Esophagus squamous epithelium (tissue), 5 donors: Measurements from ENCODE around the gene BOD1. TPM values are rescaled to one million over a fixed set of nuclear protein-coding genes. Genes with fewer than 3 reads are reported as not detected.

Experiments used
- DNase-seq: peaks from one replicate; lab custom pipeline; 2025; lab: John Stamatoyannopoulos, UW
- H3K27ac ChIP-seq, 4 donors: fragments of 200-600 bp; sonication (generic); one replicate each; pipeline ENCODE4 v1.5.1; 2016 to 2019; ENCODE audit warnings: mild to moderate bottlenecking in 1 of 4
- H3K27me3 ChIP-seq, 4 donors: fragments of 200-600 bp; sonication (generic); 1 replicate in 3 of 4; 2 replicates in 1 of 4; pipeline versions ENCODE4 v1.5.1 to v1.6.0; 2017 to 2021; ENCODE audit warnings: antibody characterized with exemption in 1 of 4
- H3K36me3 ChIP-seq, 3 donors: fragments of 200-600 bp; sonication (generic); one replicate each; pipeline ENCODE4 v1.5.1; 2016 to 2019
- H3K4me1 ChIP-seq, 3 donors: fragments of 200-600 bp; sonication (generic); one replicate each; pipeline ENCODE4 v1.5.1; 2017 to 2019
- H3K4me3 ChIP-seq, 4 donors: fragments of 200-600 bp; sonication (generic); 1 replicate in 3 of 4; 2 replicates in 1 of 4; pipeline ENCODE4 v1.5.1; 2016 to 2019; ENCODE audit warnings: mild to moderate bottlenecking in 2 of 4, moderate library complexity in 1 of 4
- H3K9me3 ChIP-seq, 3 donors: fragments of 200-600 bp; sonication (generic); one replicate each; pipeline ENCODE4 v1.5.1; 2016 to 2019
- POLR2A ChIP-seq, 4 donors: fragments of 450-650 bp; IDR thresholded peaks; one replicate each; pipeline ENCODE4 v1.6.1; 2017; ENCODE audit warnings: antibody characterized with exemption in 4 of 4, mild to moderate bottlenecking in 4 of 4, moderate library complexity in 3 of 4
- WGBS, 2 donors: methylation state at CpG; one replicate each; pipeline ENCODE4 v1.1.5; 2018; 5-methylcytosine and 5-hydroxymethylcytosine counted together
- intact Hi-C: fragments of 100-400 bp; cut with DNase I; formaldehyde crosslinking; loops from one replicate; pipeline ENCODE4 v1.15.0; 2022
- total RNA-seq, 4 donors: library from RNA; depleted of rRNA; stranded (reverse); fragments of >200 nt; gene quantifications; one replicate each; pipeline ENCODE4 v1.1.0, GENCODE V29; 2016
- TF ChIP-seq, protein P1 (sequence below), 6 experiments: fragments of 450-650 bp in 4 of 6; fragments of 200-600 bp in 2 of 6; sonication (generic) in 2 of 6; IDR thresholded peaks; one replicate each; pipeline ENCODE4 v1.5.1; 2016 to 2019; ENCODE audit warnings: antibody characterized with exemption in 6 of 6, mild to moderate bottlenecking in 4 of 6, moderate library complexity in 4 of 6
- donor health status: DM: yes; HTN: yes; CAD: no.

BOD1 gene
- total RNA-seq, 4 donors from 2014 or later: 13.8 to 43.1 (median 20.2) TPM

DNA sequence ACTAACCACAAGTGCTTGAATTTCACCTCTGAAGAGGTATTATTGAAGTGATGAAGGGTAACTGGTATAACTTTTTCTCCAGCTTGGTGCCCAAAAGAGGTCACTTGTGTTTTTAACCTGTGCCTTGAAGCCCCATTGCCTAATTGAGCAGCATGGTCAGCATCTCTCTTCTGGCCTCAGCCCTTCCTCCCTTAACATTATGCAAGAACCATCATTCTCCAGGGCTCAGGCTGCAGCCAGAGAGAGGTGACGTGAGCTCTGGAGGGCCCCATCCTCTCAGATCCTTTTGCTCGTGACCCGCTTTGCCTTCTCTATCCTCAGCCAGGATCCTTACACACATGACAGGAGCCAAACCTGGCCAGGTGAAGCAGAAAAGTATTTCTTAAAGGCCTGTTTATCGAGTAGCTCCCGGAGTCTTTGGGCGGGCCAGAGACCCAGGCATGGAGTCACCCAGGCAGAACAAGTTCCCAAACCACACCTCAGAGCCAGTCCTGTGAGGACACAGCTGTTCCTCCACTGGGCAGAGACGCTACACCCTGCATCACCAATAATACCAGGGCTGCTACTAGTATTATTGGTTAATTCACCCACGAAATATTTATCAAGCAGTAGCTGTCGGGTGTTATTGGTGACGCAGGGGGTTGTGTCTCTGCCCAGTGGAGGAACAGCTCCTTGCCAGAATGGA is 29.6 kb upstream of the BOD1 start:
- 77% methylated on average over 7 to 9 of the region's 10 CpGs for WGBS, 2 donors
- H3K9me3 ChIP-seq: no peaks in the 10 kb centered on the region
- H3K36me3 ChIP-seq: no peaks in the 10 kb centered on the region
- no peak overlapping the region for H3K27ac ChIP-seq
- H3K27me3 ChIP-seq: peaks cover 0 to 43% (median 0%) of the 10 kb centered on the region in 4 donors
- DNase-seq: no peak
- intact Hi-C loops: no loop called here
- TF ChIP-seq POLR2A (IDR thresholded peaks at IDR 0.05): no peak
- TF ChIP-seq, protein P1, sequence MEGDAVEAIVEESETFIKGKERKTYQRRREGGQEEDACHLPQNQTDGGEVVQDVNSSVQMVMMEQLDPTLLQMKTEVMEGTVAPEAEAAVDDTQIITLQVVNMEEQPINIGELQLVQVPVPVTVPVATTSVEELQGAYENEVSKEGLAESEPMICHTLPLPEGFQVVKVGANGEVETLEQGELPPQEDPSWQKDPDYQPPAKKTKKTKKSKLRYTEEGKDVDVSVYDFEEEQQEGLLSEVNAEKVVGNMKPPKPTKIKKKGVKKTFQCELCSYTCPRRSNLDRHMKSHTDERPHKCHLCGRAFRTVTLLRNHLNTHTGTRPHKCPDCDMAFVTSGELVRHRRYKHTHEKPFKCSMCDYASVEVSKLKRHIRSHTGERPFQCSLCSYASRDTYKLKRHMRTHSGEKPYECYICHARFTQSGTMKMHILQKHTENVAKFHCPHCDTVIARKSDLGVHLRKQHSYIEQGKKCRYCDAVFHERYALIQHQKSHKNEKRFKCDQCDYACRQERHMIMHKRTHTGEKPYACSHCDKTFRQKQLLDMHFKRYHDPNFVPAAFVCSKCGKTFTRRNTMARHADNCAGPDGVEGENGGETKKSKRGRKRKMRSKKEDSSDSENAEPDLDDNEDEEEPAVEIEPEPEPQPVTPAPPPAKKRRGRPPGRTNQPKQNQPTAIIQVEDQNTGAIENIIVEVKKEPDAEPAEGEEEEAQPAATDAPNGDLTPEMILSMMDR (IDR thresholded peaks at IDR 0.05): no peak
- H3K4me1 ChIP-seq: no peaks in the 10 kb centered on the region
- no peak overlapping the region for H3K4me3 ChIP-seq

DNA sequence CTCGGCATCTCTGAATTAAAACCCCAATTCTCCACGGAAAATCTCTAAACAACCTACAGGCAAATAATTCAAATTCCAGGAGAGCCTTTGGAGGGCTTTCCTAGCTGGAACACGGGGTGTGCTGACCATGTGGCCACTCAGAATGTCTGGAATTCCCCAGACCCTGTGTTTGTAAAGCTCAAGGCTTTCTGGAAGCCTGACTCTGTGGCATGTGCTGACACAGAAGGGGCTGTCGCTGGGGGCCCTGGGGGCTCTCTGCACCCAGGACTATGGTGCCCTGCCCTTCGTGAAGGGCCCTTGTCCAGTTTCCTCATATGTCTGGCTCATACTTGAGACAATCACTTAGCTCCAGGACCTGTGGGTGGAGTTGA is 29.0 kb upstream of the BOD1 start:
- no peaks in the 10 kb centered on the region for H3K4me1 ChIP-seq
- DNase-seq: no peak
- intact Hi-C loops: no loop called here
- H3K9me3 ChIP-seq: no peaks in the 10 kb centered on the region
- H3K4me3 ChIP-seq: no peak overlapping the region
- 40 to 42% methylated on average over 4 to 5 of the region's 5 CpGs for WGBS, 2 donors
- H3K27me3 ChIP-seq: peaks cover 0 to 43% (median 0%) of the 10 kb centered on the region in 4 donors
- H3K27ac ChIP-seq: no peak overlapping the region
- H3K36me3 ChIP-seq: no peaks in the 10 kb centered on the region
- TF ChIP-seq POLR2A (IDR thresholded peaks at IDR 0.05): no peak
- TF ChIP-seq, protein P1 (IDR thresholded peaks at IDR 0.05): no peak

DNA sequence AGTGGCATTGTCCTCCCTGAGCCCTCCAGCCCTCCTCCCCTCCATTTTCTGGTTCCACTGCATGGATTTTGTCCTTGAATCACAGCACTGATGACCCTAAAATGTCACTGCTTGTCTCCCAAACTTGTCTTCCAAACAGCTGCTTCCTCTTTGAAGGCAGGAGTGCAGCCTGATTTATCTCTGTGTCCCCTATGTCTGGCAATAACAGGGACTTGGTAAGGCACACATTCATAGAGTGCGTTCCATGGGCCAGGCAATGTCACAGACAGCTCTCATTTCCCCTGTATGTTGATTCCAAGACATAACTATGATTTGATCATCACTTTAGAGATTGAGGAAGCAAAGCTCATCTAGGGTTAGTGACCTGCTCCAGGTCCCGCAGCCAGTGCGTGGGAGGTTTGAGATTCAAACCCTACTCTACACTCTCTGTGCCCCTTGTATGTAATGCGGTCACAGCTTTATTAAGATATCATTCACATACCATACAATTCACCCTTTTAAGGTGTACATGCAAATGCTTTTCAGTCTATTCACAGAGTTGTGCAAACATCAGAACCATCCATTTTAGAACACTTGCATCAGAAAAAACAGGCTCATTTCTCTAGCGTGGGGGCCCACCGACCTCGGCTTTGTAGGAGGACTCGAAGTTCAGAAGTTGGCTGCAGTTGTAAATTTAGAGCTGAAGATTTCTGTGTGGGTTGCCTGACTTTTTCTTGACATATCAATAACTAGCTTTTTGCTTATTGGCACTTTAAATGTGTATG is 28.4 kb upstream of the BOD1 start:
- H3K27ac ChIP-seq: no peak overlapping the region
- WGBS, 2 donors: 60 to 65% methylated on average over 8 of the region's 8 CpGs
- H3K27me3 ChIP-seq: peaks cover 0 to 43% (median 0%) of the 10 kb centered on the region in 4 donors
- H3K36me3 ChIP-seq: no peaks in the 10 kb centered on the region
- no peak for DNase-seq
- TF ChIP-seq POLR2A (IDR thresholded peaks at IDR 0.05): no peak
- TF ChIP-seq, protein P1 (IDR thresholded peaks at IDR 0.05): no peak
- no peaks in the 10 kb centered on the region for H3K4me1 ChIP-seq
- H3K4me3 ChIP-seq: no peak overlapping the region
- intact Hi-C loops: no loop called here
- no peaks in the 10 kb centered on the region for H3K9me3 ChIP-seq

DNA sequence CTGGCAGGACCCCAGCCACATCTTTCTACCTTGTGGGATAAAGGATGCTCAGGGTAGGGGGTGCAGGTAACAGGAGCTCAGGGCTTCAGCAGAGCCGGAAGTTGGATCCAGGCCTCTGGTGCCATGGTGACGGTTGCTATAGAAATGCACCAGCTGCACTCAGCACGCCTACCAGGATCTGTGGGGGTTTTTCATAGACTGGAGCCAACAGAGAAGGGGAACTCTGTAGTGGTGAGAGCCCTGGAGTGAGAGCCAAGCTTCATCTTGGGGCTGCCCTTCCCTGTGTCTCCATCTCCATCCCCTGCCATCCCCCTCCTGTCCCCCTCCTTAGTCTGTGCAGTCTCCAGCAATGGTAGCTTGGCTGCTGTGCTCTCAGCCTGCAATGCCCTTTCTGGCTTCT is 27.5 kb upstream of the BOD1 start:
- peaks cover 0 to 43% (median 0%) of the 10 kb centered on the region in 4 donors for H3K27me3 ChIP-seq
- no peaks in the 10 kb centered on the region for H3K9me3 ChIP-seq
- no peak for TF ChIP-seq POLR2A (IDR thresholded peaks at IDR 0.05)
- TF ChIP-seq, protein P1 (IDR thresholded peaks at IDR 0.05): no peak
- no peaks in the 10 kb centered on the region for H3K4me1 ChIP-seq
- no peak overlapping the region for H3K4me3 ChIP-seq
- intact Hi-C loops: no loop called here
- DNase-seq: no peak
- H3K36me3 ChIP-seq: no peaks in the 10 kb centered on the region
- no peak overlapping the region for H3K27ac ChIP-seq
- WGBS, 2 donors: no CpG with 5 or more reads among the region's 3 CpGs

DNA sequence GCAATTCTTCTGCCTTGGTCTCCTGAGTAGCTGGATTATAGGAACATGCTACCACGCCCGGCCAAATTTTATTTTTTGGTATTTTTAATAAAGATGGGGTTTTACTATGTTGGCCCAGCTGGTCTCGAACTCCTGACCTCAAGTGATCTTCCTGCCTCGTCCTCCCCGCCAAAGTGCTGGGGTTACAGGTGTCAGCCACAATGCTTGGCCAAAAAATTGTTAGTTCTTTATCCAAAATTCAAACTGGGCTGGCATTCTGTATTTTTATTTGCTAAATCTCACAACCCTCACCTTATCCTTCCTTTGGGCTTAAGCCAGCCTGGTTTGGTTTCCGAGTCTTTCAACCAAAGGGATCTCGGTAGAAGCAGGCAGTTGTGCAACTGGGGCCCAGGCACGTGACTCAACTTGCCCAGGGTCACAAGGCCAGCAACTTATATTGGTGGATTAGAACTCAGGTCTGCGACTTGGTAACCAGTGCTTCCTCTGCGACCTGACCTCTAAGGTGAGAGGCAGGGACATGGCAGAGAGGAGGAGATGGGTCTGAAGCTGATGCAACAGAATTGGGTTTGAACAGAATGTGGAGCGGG is 26.5 kb upstream of the BOD1 start:
- 72 to 77% methylated on average over 10 to 11 of the region's 11 CpGs for WGBS, 2 donors
- TF ChIP-seq POLR2A (IDR thresholded peaks at IDR 0.05): no peak
- TF ChIP-seq, protein P1 (IDR thresholded peaks at IDR 0.05): no peak
- intact Hi-C loops: no loop called here
- no peak overlapping the region for H3K4me3 ChIP-seq
- no peak overlapping the region for H3K27ac ChIP-seq
- H3K9me3 ChIP-seq: no peaks in the 10 kb centered on the region
- no peaks in the 10 kb centered on the region for H3K4me1 ChIP-seq
- no peak for DNase-seq
- H3K36me3 ChIP-seq: no peaks in the 10 kb centered on the region
- peaks cover 0 to 36% (median 0%) of the 10 kb centered on the region in 4 donors for H3K27me3 ChIP-seq
